Subcutaneous adipose tissue (tissue), 4 donors: ENCODE measurements around the gene MAP1LC3B2. TPM values are rescaled to one million over a fixed set of nuclear protein-coding genes. Genes with fewer than 3 reads are reported as not detected.

Source experiments
- total RNA-seq, 4 donors: library from RNA; depleted of rRNA; stranded (reverse); fragments of >200 nt; gene quantifications; one replicate each; pipeline ENCODE4 v1.1.0, GENCODE V29; 2016
- TF ChIP-seq, protein P1 (sequence below): fragments of 450-650 bp; IDR thresholded peaks from one replicate; pipeline ENCODE4 v1.5.1; 2016; ENCODE audit warnings: low read depth, mild to moderate bottlenecking, control low read depth, antibody characterized with exemption, moderate library complexity

MAP1LC3B2 gene
- total RNA-seq, 4 donors from 2014 or later = 1.1 to 1.5 TPM; not detected in 2

GRCh38 chr12:116597886-116598285 is 38.7 kb downstream of the MAP1LC3B2 start:
- TF ChIP-seq, protein P1, sequence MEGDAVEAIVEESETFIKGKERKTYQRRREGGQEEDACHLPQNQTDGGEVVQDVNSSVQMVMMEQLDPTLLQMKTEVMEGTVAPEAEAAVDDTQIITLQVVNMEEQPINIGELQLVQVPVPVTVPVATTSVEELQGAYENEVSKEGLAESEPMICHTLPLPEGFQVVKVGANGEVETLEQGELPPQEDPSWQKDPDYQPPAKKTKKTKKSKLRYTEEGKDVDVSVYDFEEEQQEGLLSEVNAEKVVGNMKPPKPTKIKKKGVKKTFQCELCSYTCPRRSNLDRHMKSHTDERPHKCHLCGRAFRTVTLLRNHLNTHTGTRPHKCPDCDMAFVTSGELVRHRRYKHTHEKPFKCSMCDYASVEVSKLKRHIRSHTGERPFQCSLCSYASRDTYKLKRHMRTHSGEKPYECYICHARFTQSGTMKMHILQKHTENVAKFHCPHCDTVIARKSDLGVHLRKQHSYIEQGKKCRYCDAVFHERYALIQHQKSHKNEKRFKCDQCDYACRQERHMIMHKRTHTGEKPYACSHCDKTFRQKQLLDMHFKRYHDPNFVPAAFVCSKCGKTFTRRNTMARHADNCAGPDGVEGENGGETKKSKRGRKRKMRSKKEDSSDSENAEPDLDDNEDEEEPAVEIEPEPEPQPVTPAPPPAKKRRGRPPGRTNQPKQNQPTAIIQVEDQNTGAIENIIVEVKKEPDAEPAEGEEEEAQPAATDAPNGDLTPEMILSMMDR = no peak

GRCh38 chr12:116598311-116599284 is 39.4 kb downstream of the MAP1LC3B2 start:
- TF ChIP-seq, protein P1 = no peak

DNA sequence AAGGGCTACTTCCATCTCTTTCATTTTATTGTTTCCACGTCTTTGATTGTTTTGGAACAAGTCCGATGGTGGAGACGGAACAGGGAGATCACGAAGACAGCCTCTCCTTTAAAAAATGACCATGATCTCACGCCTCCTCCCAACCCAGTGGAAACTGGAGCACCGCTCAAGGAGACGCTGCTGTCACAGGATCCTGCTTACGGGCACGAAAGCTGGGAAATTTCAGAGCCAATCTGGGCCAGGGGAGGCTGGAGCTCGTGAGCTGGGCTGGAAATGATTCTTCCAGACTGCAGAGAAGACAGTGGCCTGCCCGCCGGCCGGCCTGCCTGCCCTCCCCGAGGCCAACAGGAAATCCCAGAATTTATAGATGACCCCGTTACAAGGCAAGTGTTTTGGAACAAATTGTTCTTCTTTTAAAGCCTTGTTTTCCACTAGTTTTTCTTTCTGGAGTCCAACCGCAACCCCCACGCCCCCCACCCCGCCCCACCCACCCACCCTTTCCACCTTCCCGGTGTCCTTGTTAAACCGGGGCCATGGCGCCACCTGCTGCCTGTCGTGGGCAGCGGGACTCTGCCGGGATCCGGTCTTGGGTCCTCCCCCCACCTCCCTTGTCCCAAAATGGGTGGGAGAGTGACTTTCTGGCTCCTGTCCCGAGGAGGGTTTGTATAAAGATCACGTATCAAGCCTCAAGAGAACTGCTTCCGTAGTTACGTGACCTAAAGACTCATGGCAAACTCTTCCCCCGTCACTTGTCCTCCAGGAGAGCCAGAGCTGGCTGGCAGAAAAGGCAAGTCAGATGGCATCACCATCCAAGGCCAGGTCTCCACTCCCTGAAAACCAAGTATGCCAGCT is 40.3 kb downstream of the MAP1LC3B2 start:
- TF ChIP-seq, protein P1 = no peak

GRCh38 chr12:116600959-116601918 is 42.1 kb downstream of the MAP1LC3B2 start:
- TF ChIP-seq, protein P1 = no peak

- TF ChIP-seq, protein P1 = no peak
These were observed 43.0 kb downstream of the MAP1LC3B2 start for GRCh38 chr12:116601933-116602810.

DNA sequence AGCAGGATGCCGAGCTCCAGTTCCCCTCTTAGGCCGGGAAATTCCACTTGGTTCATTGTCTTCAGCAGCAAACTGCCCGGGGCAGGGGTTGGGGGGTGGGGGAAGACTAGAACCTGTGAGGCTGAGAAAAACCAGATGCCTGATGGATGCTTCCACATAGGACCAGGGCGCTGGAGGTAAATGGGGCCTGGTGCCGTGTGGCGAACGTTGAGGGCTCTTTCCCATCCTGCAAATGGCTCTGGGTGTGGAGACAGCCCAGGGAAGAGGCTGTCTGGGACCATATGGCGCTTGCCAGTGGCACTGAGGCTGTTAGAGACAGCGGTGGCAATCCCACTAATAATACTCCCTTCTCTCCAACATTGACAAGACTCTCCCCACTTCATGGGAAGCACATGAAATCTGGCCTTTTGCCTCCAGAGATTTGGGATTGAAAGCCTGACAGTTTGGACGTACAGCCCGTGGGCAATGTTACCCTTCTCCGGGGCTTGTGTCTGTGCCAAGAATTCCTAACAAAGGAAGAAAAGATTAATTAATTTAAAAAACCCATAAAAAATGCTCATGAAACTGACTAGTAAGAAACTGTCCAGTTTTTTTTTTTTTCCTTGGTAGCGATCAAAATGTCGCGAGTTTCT is 44.5 kb downstream of the MAP1LC3B2 start:
- TF ChIP-seq, protein P1 = no peak
